ENCODE data around the gene ADAMTS15.

ADAMTS15 gene

GRCh38 chr11:130416906-130417305 lies 31.5 kb upstream of the ADAMTS15 start:
- no peak for DNase-seq

GRCh38 chr11:130418210-130418609 lies 30.2 kb upstream of the ADAMTS15 start:
- no peak for DNase-seq

DNA sequence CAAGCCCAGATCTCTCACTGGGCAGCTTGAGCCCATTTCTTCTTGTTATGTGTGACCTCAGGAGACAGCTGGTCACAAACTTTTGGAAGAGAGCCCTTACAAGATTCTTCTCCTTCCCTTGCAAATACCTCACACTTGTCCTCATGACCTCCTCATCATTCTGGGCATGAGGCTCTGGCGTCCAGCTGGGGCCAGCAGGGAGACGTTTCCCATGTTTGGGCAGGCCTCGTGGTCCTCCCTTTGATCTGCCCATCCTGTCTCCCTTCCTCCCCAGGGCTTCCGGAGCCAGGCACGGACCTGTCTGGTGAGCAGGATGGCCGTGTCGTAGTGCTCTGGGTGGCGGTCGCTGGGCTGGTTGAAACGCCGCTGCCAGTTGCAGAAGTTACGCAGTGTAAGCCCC lies 29.7 kb upstream of the ADAMTS15 start:
- no peak for DNase-seq

DNA sequence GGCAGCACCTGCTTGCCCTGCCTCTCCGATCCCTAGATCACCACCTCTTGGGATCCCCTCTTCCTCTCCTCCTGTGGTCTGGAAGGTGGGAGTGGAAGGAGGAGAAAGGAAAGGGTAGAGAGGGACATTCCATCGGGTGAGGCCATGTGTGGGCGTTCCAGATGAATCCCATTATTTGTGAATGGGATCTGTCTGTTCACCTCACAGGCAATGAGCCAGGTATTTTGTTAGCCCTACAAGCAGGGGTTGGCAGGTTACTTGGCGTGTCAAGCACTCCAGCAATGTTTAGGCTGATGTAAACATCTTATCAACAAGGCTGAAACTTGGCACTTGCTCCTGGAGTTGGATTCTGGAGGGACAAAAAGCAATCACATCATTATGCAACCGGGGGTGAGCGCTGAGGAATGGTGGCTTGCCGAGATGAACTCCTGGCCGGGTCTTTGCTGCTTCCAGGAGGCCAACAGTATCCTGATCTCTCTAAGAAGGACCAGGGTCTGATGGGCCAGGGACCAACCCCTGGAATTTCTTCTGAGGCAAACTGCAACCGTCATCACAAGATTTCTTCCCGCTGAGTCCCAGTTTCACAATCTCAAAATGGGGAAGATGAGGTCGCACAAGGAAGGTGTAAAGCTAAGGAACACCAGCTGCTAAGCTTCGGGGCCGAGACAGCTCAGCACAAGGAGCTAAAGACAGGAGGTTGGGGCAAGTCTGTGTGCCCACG lies 27.8 kb upstream of the ADAMTS15 start:
- no peak for DNase-seq

- DNase-seq, result no peak
These were observed 27.3 kb upstream of the ADAMTS15 start for GRCh38 chr11:130421199-130421585.

GRCh38 chr11:130421697-130422096 lies 26.7 kb upstream of the ADAMTS15 start:
- no peak for DNase-seq

DNA sequence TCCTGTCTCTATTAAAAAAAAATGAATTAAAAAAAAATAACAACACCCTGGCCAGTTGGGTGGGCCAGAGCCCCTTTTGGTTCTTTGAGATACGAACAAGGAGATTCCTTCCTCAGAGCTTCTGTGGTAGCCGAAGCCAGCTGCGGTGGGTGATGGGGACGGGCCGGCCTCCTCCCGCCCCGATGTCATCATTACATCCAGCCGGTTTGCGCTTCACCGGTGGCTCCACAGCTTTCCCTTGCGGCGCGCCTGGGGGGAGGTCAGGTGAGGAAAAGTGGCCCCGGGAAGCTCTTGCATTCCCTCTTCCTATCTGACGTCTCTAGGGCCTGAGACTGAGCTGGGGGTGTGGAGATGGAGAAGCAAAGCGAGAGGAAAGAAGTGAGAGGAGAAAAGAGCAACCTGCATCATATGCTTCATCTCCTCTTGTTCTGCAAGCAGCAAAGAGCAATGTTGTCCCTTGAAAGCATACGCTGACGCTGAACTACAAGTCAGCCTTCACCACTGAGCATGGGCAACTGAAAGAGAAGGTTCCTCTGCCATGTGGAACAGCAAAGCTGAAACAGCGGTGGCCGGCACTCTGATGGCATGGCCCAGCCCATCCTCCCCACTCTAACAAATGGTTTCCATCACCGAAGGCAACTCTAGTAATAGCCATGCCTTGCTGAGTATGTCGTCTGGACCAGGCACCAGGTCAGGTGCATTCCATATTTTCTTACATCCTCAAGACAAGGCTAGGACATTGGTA lies 26.0 kb upstream of the ADAMTS15 start:
- DNase-seq, result no peak

DNA sequence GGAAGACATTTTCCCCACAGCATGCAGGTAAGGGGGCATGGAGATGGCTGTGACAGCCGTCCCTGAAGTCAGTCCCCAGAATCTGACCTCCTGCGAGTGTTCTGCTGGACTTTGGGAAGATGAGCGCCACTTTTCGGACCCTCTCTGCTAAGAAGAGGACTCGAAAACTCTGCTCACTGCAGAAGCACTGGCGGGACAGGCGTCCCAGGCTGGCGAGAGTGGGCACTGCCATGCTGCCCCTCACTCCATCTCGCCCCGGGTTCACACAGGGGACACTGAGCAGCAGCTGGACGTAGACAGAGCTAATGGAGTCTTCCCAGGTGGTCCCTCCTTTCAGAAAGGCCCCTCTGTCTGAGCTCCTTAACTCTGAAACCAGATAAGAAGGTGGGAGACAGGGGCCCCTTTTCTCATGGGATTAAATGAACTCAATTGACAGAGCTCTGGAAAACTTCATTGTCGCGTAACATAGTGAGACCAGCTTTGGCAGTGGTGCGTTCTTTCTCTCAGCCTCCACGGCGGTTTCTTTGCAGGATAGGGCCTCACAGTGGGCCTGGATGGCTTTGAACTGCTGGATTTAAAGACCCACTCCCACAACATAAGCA lies 24.8 kb upstream of the ADAMTS15 start:
- no peak for DNase-seq

GRCh38 chr11:130424613-130425140 lies 23.8 kb upstream of the ADAMTS15 start:
- DNase-seq, result no peak

GRCh38 chr11:130425156-130425555 lies 23.3 kb upstream of the ADAMTS15 start:
- no peak for DNase-seq

GRCh38 chr11:130426223-130426836 lies 22.1 kb upstream of the ADAMTS15 start:
- DNase-seq, result no peak

DNA sequence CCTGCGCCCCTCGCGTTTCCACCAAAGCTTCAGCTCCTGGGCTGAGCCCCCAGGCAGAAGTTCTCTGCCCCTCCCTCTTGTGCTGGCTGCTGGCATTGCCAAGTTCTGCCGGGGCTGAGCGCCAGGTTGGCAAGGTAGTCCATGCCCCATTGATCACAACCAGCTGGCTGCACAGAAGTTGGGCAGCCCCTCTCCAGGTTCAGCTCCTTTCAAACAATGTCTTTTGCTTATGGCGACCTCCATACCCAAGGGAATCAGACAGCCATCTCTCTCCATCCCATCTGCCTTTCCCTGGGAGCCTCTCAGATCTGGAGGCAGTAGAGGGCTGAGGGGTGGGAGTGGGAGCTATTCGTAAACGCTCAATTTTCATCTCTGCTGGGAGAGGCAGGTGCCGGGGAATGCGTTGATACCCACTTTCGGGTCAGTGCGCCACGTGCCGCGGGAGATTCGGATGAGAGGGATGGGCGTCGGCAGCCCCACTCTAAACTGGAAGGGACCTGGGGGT lies 21.6 kb upstream of the ADAMTS15 start:
- peak; percentile 33 for DNase-seq

DNA sequence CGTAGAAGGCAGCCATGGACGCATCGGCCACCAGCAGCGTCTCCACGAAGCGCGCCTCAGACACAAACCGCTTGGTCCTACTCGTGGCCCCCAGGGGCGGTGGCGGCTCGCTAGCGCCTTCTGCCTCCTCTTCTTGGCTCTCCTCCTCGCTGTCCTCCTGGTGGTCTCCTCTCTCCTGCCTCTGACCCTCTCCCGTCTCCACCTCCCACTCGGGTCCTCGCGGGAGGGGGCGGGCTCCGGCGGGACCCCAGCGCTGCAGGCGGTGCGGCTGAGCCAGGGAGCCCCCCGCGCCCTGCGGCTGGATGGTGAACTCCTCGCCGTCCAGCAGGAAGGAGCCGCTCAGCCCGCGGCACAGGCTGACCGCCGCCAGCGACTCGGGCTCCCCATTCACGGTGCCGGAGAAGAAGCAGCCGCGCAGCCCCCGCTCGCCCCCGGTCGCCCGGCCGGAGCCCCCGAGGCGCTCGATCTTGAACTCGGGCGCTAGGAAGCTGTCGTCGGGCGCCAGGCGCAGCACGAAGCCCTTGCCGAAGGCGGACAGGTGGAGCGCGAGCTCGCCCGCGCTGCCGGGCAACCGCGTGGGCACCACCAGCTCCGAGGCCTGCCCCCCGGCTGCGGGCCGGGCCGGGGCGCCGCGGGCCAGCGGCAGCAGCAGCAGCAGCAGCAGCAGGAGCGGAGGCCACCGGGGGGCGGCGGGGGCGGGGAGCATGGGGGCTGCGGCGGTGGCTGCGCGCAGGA lies 20.7 kb upstream of the ADAMTS15 start:
- peak; percentile 81 for DNase-seq

DNA sequence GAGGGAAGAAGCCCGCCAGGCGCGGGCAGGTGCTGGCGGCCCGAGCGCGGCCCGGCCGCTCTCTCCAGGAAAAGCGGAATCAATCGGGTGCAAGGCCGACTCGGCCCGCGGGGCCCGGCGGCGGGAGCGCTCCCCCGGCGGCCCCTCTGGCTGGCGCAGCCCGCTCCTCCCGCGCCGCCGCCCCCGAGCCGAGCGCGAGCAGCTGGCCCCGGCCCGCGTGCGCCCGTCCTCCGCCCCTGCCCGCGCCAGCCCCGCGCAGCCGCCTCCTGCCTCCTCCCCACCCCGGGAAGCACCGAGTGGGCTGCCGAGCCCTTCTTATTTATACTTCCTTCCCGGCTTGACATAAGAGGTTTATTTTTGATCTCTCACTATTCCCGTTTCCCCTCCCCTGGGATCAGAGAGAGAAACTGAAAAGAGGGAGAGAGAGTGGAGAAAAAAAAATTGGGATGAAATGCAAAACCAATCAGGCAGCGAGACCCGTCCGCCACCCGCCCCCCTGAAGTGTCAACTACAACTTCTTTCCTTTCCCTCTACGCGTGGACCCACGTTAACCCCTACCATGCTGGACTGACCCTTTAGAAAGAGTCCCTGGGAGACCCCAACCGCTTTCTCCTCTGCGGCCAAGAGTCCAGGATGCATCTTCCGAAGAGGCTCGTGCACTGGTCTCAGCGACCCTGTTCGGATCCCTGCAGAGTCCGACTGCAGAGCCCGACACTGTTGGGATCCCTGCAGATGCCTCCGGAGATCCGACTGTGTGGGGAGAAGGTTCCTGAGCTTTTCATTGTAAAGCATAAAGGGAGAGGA lies 19.9 kb upstream of the ADAMTS15 start, which contains the start of gene ADAMTS8:
ADAMTS8 (minus strand) TSS at position 294 of the 804 bp plus-strand sequence. CDS start 323 bp downstream, outside the sequence.
- peak; percentile 65 for DNase-seq

- no peak for DNase-seq
These were observed 19.2 kb upstream of the ADAMTS15 start for GRCh38 chr11:130429120-130429681.

GRCh38 chr11:130429983-130430382 lies 18.5 kb upstream of the ADAMTS15 start:
- no peak for DNase-seq

GRCh38 chr11:130431331-130431773 lies 17.1 kb upstream of the ADAMTS15 start:
- DNase-seq, result no peak

DNA sequence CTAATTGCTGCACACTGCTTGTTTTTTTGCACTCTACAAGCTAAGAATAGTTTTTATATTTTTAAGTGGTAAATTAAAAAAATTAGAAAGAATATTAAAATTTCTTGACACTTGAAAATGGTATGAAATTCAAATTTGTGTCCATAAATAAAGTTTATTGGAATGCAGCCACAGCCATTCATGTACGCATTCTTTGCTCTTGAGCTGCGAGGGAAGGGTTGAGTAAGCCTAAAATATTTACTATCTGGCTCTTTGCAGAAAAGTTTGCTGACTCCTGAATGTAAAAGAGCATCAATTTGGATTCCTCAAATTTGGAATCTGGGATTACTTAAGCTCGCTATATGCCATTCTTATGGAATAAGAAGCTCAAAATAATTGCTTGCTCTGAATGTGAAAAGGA lies 16.6 kb upstream of the ADAMTS15 start:
- DNase-seq, result no peak

DNA sequence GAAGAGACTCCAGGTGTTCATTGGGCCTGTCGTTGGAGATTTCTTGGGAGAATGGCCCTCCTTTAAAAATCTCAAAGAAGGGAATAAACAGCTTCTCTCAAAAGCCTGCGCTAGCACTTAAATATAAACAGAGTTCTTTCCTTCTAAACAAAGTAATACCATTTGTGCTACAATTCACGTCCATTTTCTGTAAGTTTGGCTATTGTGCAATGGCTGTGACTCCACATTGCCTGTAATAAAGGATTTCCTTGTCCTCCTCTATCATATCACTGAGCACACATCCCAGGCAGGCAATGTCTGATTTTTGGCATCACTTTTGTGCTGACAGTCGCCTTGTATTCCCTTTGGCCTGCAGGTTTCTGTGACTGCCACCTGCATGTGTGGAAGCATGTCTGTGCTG lies 15.1 kb upstream of the ADAMTS15 start:
- DNase-seq, result no peak

DNA sequence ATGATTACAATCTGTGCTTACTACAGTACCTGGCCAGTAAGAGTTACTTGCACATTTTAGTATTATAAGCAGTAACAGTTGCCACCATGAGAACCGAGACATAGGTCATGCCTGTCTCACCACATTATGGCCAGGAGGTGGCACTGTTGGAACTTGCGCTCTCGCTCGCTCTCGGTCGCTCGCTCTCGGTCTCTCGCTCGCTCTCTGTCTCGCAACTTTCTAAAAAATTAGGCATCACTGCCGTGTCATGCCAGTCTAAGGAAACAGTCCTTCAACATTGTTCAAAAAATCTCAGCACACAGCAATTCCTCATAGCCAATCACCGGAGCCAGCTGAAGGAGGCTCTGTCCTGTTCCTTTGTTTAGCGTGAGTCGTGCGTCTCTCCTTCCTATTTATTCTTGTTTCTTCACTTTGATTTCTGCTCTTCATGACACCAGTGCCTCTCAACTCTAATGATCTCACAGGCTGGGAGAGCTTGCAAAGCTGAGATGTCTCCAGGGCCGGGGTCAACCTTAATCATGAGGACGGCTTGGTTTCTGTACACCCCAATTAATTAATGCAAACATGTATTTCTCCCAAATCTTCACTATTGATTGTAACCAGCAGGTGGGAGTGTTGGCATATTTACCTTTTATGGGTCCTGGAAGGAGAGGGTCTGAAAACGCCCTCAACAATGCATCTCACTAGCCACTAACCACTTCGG lies 13.8 kb upstream of the ADAMTS15 start:
- DNase-seq, result peak; percentile 94

All from right kidney (tissue), 1 donor.